Measurements from ENCODE around the gene ZBP1.

DNA sequence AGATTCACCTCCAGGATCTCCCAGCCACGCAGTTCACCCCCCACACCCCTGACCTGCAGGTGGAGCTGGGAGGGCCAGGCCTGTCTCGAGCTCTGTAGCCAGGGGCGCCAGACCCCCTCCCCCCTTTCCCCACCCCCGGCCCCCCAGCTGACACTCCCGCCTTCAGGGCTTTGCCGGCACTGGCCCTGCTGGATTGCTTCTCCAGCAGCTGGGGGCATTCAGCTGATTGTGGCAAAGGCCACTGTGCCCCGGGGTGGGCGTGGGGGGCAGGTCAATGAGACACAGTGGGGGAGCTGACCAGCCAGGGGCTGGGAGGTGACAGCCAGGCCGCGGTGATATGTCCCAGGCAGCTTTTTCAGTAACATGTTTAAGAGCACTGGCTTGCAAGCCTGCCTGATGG, 22.2 kb downstream of the ZBP1 start:
- no peak for TF ChIP-seq POLR2A (IDR thresholded peaks at IDR 0.05)
- TF ChIP-seq, protein P1, sequence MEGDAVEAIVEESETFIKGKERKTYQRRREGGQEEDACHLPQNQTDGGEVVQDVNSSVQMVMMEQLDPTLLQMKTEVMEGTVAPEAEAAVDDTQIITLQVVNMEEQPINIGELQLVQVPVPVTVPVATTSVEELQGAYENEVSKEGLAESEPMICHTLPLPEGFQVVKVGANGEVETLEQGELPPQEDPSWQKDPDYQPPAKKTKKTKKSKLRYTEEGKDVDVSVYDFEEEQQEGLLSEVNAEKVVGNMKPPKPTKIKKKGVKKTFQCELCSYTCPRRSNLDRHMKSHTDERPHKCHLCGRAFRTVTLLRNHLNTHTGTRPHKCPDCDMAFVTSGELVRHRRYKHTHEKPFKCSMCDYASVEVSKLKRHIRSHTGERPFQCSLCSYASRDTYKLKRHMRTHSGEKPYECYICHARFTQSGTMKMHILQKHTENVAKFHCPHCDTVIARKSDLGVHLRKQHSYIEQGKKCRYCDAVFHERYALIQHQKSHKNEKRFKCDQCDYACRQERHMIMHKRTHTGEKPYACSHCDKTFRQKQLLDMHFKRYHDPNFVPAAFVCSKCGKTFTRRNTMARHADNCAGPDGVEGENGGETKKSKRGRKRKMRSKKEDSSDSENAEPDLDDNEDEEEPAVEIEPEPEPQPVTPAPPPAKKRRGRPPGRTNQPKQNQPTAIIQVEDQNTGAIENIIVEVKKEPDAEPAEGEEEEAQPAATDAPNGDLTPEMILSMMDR (IDR thresholded peaks at IDR 0.05), result no peak
